Measurements from ENCODE around the gene PHGDH.

GRCh38 chr1:119744598-119744942, 32.8 kb downstream of the PHGDH start:
- no peak for TF ChIP-seq POLR2A (IDR thresholded peaks at IDR 0.05)
- no peak for TF ChIP-seq EP300 (IDR thresholded peaks at IDR 0.05)
- TF ChIP-seq CTCF (IDR thresholded peaks at IDR 0.05), result no peak
